GM23248 (cell line): Measurements from ENCODE around the gene ATP8B3. TPM values are rescaled to one million over a fixed set of nuclear protein-coding genes. Genes with fewer than 3 reads are reported as not detected.

Source experiments
- DNase-seq: peaks from one replicate; pipeline ENCODE4 v3.0.0-alpha.2; 2015
- H2AFZ ChIP-seq: fragments of 200-600 bp; sonication (generic); 2 replicates; pipeline ENCODE4 v1.6.1; 2016; ENCODE audit warnings: antibody characterized with exemption
- H3F3A ChIP-seq: fragments of 200-600 bp; sonication (generic); 2 replicates; pipeline ENCODE4 v1.6.1; 2016; ENCODE audit warnings: mild to moderate bottlenecking, antibody characterized with exemption, mixed run types; ENCODE audit not compliant: insufficient read depth
- H3K27ac ChIP-seq: fragments of 200-600 bp; sonication (generic); 2 replicates; pipeline ENCODE4 v1.5.1; 2016; ENCODE audit warnings: mild to moderate bottlenecking
- H3K27me3 ChIP-seq: fragments of 200-600 bp; sonication (generic); replicated peaks from 2 replicates; pipeline ENCODE4 v1.6.1; 2016; ENCODE audit warnings: mild to moderate bottlenecking; ENCODE audit not compliant: insufficient read depth
- H3K36me3 ChIP-seq: fragments of 200-600 bp; sonication (generic); 2 replicates; pipeline ENCODE4 v1.6.1; 2016; ENCODE audit warnings: low read depth, mild to moderate bottlenecking
- H3K4me1 ChIP-seq: fragments of 200-600 bp; sonication (generic); 2 replicates; pipeline ENCODE4 v1.6.1; 2016; ENCODE audit warnings: mild to moderate bottlenecking; ENCODE audit not compliant: insufficient read depth
- H3K4me2 ChIP-seq: fragments of 200-600 bp; sonication (generic); one replicate; pipeline ENCODE4 v1.6.1; 2016; ENCODE audit warnings: mild to moderate bottlenecking; ENCODE audit not compliant: unreplicated experiment
- H3K4me3 ChIP-seq: fragments of 200-600 bp; sonication (generic); 2 replicates; pipeline ENCODE4 v1.5.1; 2016; ENCODE audit warnings: mild to moderate bottlenecking
- H3K79me2 ChIP-seq: fragments of 200-600 bp; sonication (generic); 2 replicates; pipeline ENCODE4 v1.6.1; 2016; ENCODE audit warnings: mild to moderate bottlenecking; ENCODE audit not compliant: insufficient read depth
- H3K9ac ChIP-seq: fragments of 200-600 bp; sonication (generic); 2 replicates; pipeline ENCODE4 v1.6.1; 2016; ENCODE audit warnings: mild to moderate bottlenecking
- H3K9me2 ChIP-seq: fragments of 200-600 bp; sonication (generic); 2 replicates; pipeline ENCODE4 v1.6.1; 2016; ENCODE audit warnings: mixed run types, mild to moderate bottlenecking, moderate library complexity; ENCODE audit not compliant: insufficient read depth
- H3K9me3 ChIP-seq: fragments of 200-600 bp; sonication (generic); one replicate; pipeline ENCODE4 v1.6.1; 2017; ENCODE audit warnings: low read depth
- H4K20me1 ChIP-seq: fragments of 200-600 bp; sonication (generic); 2 replicates; pipeline ENCODE4 v1.6.0; 2016; ENCODE audit not compliant: insufficient read depth
- EZH2 ChIP-seq: fragments of 200-600 bp; sonication (generic); IDR thresholded peaks from 2 replicates; pipeline ENCODE4 v1.6.1; 2018; ENCODE audit warnings: antibody characterized with exemption, mild to moderate bottlenecking; ENCODE audit not compliant: insufficient read depth, poor library complexity, severe bottlenecking
- EZH2phosphoT487 ChIP-seq: fragments of 200-600 bp; sonication (generic); IDR thresholded peaks from 2 replicates; pipeline ENCODE4 v1.6.1; 2018; ENCODE audit warnings: antibody characterized with exemption, moderate library complexity, mild to moderate bottlenecking, low read depth; ENCODE audit not compliant: insufficient read depth
- WGBS, 2 experiments: methylation state at CpG; one replicate each; pipeline ENCODE4 v1.1.6; 2015 to 2017; ENCODE audit warnings: low lambda C conversion rate in 2 of 2, low coverage in 1 of 2; ENCODE audit errors: missing lambda C conversion rate in 2 of 2; 5-methylcytosine and 5-hydroxymethylcytosine counted together
- in situ Hi-C: fragments of 300-500 bp; cut with MboI; formaldehyde crosslinking; loops from 2 replicates; pipeline ENCODE4 v1.15.0; 2020
- polyA plus RNA-seq: library from polyadenylated mRNA; unstranded; fragments of >200 nt; fragmentation: Nextera tagmentation; extraction: Ambion mirVana; gene quantifications from 2 replicates; pipeline ENCODE4 v1.2.1, GENCODE V29; 2016
- total RNA-seq: library from RNA; depleted of rRNA; stranded (reverse); fragments of >200 nt; shearing (Covaris generic); gene quantifications from 2 replicates; pipeline ENCODE4 v1.2.3, GENCODE V29; 2014

ATP8B3 gene
- total and polyA plus RNA-seq, 2 experiments from 2014 or later: 0.32 to 1.8 TPM

GRCh38 chr19:1818549-1819195 lies 6.6 kb upstream of the ATP8B3 start:
- no peaks in the 10 kb centered on the region for H3F3A ChIP-seq
- in situ Hi-C loops: no loop called here

GRCh38 chr19:1817553-1818179 lies 5.6 kb upstream of the ATP8B3 start:
- no peaks in the 10 kb centered on the region for H3K4me1 ChIP-seq
- H3K4me2 ChIP-seq: no peak overlapping the region
- in situ Hi-C loops: no loop called here

More at GRCh38 chr19:1818549-1819195, 6.6 kb upstream of the ATP8B3 start:
- 91 to 95% methylated on average over 21 to 32 of the region's 33 CpGs for WGBS, 2 experiments
- H3K27me3 ChIP-seq: no peaks in the 10 kb centered on the region
- H3K9me2 ChIP-seq: no peaks in the 10 kb centered on the region
- H3K9ac ChIP-seq: no peak overlapping the region
- no peaks in the 10 kb centered on the region for H3K9me3 ChIP-seq
- no peak overlapping the region for H3K4me3 ChIP-seq
- no peak overlapping the region for H3K4me2 ChIP-seq
- DNase-seq: no peak
- no peak overlapping the region for H3K27ac ChIP-seq
- TF ChIP-seq EZH2 (no peak), EZH2phosphoT487 (no peak)
- H2AFZ ChIP-seq: no peak overlapping the region
- no peaks in the 10 kb centered on the region for H4K20me1 ChIP-seq
- H3K4me1 ChIP-seq: no peaks in the 10 kb centered on the region
- H3K36me3 ChIP-seq: peaks cover 6% of the 10 kb centered on the region; the same call in 1 of the 2 replicates
- no peaks in the 10 kb centered on the region for H3K79me2 ChIP-seq

GRCh38 chr19:1816530-1817298 lies 4.6 kb upstream of the ATP8B3 start:
- Histone ChIP-seq H3K27ac (no peak overlapping the region), H3K79me2 (no peaks in the 10 kb centered on the region), H4K20me1 (no peaks in the 10 kb centered on the region), H3K27me3 (no peaks in the 10 kb centered on the region), H3K9ac (no peak overlapping the region), H3K4me3 (no peak overlapping the region), H3K9me3 (no peaks in the 10 kb centered on the region), H3K4me1 (peaks cover under 1% of the 10 kb centered on the region; the same call in 1 of the 2 replicates), H3K36me3 (peaks cover 6% of the 10 kb centered on the region; the same call in 1 of the 2 replicates), H3K4me2 (no peak overlapping the region), H2AFZ (no peak overlapping the region), H3F3A (no peaks in the 10 kb centered on the region), H3K9me2 (no peaks in the 10 kb centered on the region)
- in situ Hi-C loops: no loop called here
- DNase-seq: no peak
- WGBS, 2 experiments: 89 to 92% methylated on average over 22 to 34 of the region's 36 CpGs
- TF ChIP-seq EZH2: no peak
- no peak for TF ChIP-seq EZH2phosphoT487

More at GRCh38 chr19:1817553-1818179, 5.6 kb upstream of the ATP8B3 start:
- DNase-seq: no peak
- no peak overlapping the region for H3K9ac ChIP-seq
- no peaks in the 10 kb centered on the region for H3K79me2 ChIP-seq
- H3K27ac ChIP-seq: no peak overlapping the region
- TF ChIP-seq EZH2phosphoT487: no peak
- no peak for TF ChIP-seq EZH2
- no peaks in the 10 kb centered on the region for H3K27me3 ChIP-seq
- no peaks in the 10 kb centered on the region for H3K9me3 ChIP-seq
- WGBS, 2 experiments: 91 to 92% methylated on average over 19 to 23 of the region's 25 CpGs
- no peak overlapping the region for H2AFZ ChIP-seq
- H3K4me3 ChIP-seq: no peak overlapping the region
- H3K36me3 ChIP-seq: peaks cover 6% of the 10 kb centered on the region; the same call in 1 of the 2 replicates
- H3F3A ChIP-seq: no peaks in the 10 kb centered on the region
- H4K20me1 ChIP-seq: no peaks in the 10 kb centered on the region
- H3K9me2 ChIP-seq: no peaks in the 10 kb centered on the region

GRCh38 chr19:1815605-1816529 lies 3.8 kb upstream of the ATP8B3 start:
- DNase-seq: no peak
- Histone ChIP-seq H3K9me3 (no peaks in the 10 kb centered on the region), H3K79me2 (no peaks in the 10 kb centered on the region), H3K9ac (no peak overlapping the region), H2AFZ (no peak overlapping the region), H3K4me1 (peaks cover 3% of the 10 kb centered on the region; the same call in 1 of the 2 replicates), H4K20me1 (no peaks in the 10 kb centered on the region), H3K4me3 (no peak overlapping the region), H3F3A (no peaks in the 10 kb centered on the region), H3K9me2 (no peaks in the 10 kb centered on the region), H3K36me3 (peaks cover 6% of the 10 kb centered on the region; the same call in 1 of the 2 replicates), H3K4me2 (no peak overlapping the region), H3K27me3 (no peaks in the 10 kb centered on the region), H3K27ac (no peak overlapping the region)
- WGBS, 2 experiments: 93 to 94% methylated on average over 38 to 60 of the region's 61 CpGs
- TF ChIP-seq EZH2 (no peak), EZH2phosphoT487 (no peak)
- in situ Hi-C loops: no loop called here
